ENCODE results near the gene ZDHHC6. TPM values are rescaled to one million over a fixed set of nuclear protein-coding genes. Genes with fewer than 3 reads are reported as not detected.

The ZDHHC6 gene
- total RNA-seq, 1 experiment from 2014 or later = 88.5 TPM

GRCh38 chr10:112421731-112422130 is 25.0 kb downstream of the ZDHHC6 start:
- H3K36me3 ChIP-seq (ENCODE audit: control insufficient read depth in 1 of 2, insufficient read depth in 2 of 2, low read length in 2 of 2) = peaks cover 68 to 74% of the 10 kb centered on the region in 2 experiments
- no peaks in the 10 kb centered on the region for H3K27me3 ChIP-seq (ENCODE audit: insufficient read depth, low read length)
- peaks cover 0 to 2% of the 10 kb centered on the region in 2 experiments; a peak in 1 of 4 replicates for H3K4me1 ChIP-seq (ENCODE audit: control insufficient read depth in 1 of 2, insufficient read depth in 2 of 2, low read length in 2 of 2)
- no peak overlapping the region for H3K4me3 ChIP-seq (replicated peaks in 1 of 2; ENCODE audit: low read depth in 1 of 2, low read length in 2 of 2)
- BruUV-seq (replicated peaks) = TSS peak; percentile 2
- DNase-seq (ENCODE audit: low read depth, low spot score) (no peak), ATAC-seq (no peak)
- RAD21 ChIA-PET (ENCODE audit: low non-redundant PET in 1 of 2, low total read pairs in 2 of 2, uncharacterized antibody in 2 of 2, unreplicated experiment in 2 of 2) = no interaction called here
- H3K27ac ChIP-seq (ENCODE audit: low read depth, low read length) = no peak overlapping the region
- H4K20me1 ChIP-seq (ENCODE audit: insufficient read depth) = no peaks in the 10 kb centered on the region
- intact Hi-C loops (cut with micrococcal nuclease) = no loop called here
- H3K9me2 ChIP-seq (ENCODE audit: insufficient read depth) = no peaks in the 10 kb centered on the region
- no peak overlapping the region for H3K9ac ChIP-seq (ENCODE audit: low read length)
- TF ChIP-seq, protein P1, sequence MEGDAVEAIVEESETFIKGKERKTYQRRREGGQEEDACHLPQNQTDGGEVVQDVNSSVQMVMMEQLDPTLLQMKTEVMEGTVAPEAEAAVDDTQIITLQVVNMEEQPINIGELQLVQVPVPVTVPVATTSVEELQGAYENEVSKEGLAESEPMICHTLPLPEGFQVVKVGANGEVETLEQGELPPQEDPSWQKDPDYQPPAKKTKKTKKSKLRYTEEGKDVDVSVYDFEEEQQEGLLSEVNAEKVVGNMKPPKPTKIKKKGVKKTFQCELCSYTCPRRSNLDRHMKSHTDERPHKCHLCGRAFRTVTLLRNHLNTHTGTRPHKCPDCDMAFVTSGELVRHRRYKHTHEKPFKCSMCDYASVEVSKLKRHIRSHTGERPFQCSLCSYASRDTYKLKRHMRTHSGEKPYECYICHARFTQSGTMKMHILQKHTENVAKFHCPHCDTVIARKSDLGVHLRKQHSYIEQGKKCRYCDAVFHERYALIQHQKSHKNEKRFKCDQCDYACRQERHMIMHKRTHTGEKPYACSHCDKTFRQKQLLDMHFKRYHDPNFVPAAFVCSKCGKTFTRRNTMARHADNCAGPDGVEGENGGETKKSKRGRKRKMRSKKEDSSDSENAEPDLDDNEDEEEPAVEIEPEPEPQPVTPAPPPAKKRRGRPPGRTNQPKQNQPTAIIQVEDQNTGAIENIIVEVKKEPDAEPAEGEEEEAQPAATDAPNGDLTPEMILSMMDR (IDR thresholded peaks at IDR 0.05 in 2 of 3, conservative IDR thresholded peaks at IDR 0.05 in 1 of 3; ENCODE audit: borderline replicate concordance in 1 of 3, insufficient read depth in 1 of 3, low read depth in 2 of 3, low read length in 2 of 3) = no peak
- no peak for TF ChIP-seq SRF (IDR thresholded peaks at IDR 0.05; ENCODE audit: low read depth)
- no peak for TF ChIP-seq EZH2 (IDR thresholded peaks at IDR 0.05)
- TF ChIP-seq ATF3 (IDR thresholded peaks at IDR 0.05) = no peak
- TF ChIP-seq FOSL1 (IDR thresholded peaks at IDR 0.05; ENCODE audit: low read depth) = no peak
- TF ChIP-seq CBX3 (IDR thresholded peaks at IDR 0.05; ENCODE audit: low read depth) = no peak
- no peak for TF ChIP-seq ZFX (IDR thresholded peaks at IDR 0.05)
- TF ChIP-seq SP1 (IDR thresholded peaks at IDR 0.05; ENCODE audit: low read depth) = no peak
- TF ChIP-seq REST (IDR thresholded peaks at IDR 0.05; ENCODE audit: low read depth) = no peak
- TF ChIP-seq YY1 (IDR thresholded peaks at IDR 0.05; ENCODE audit: extremely low read depth, insufficient replicate concordance, low read depth, low read length) = no peak
- no peak overlapping the region for H3K4me2 ChIP-seq (ENCODE audit: low read length)
- no peaks in the 10 kb centered on the region for H3K79me2 ChIP-seq (ENCODE audit: insufficient read depth, low read length)
- POLR2A ChIA-PET = no interaction called here
- no peaks in the 10 kb centered on the region for H3K9me3 ChIP-seq (ENCODE audit: control insufficient read depth in 1 of 2, insufficient read depth in 1 of 2, low read depth in 1 of 2, low read length in 2 of 2)
- no peak overlapping the region for H2AFZ ChIP-seq (ENCODE audit: low read depth, low read length, poor library complexity, severe bottlenecking)
- CTCF ChIA-PET = no interaction called here

All from HCT116 (cell line).